SK-N-SH (cell line): Measurements from ENCODE around the gene HDGFL3. TPM values are rescaled to one million over a fixed set of nuclear protein-coding genes. Genes with fewer than 3 reads are reported as not detected.

Experiments used
- CTCF ChIA-PET: fragments of 300-600, 350-600 bp; formaldehyde crosslinking; extraction: SDS; loops from one replicate; lab custom pipeline; 2021; lab: Yijun Ruan, JAX
- POLR2A ChIA-PET: fragments of 350-600 bp; sonication (Branson Sonifier 250); formaldehyde crosslinking; extraction: SDS; loops from one replicate; lab custom pipeline; 2020; ENCODE audit warnings: antibody characterized with exemption, inconsistent platforms; lab: Yijun Ruan, JAX
- DNase-seq: peaks from one replicate; pipeline ENCODE4 v3.0.0; 2012
- H2AFZ ChIP-seq: fragments of 200-600 bp; sonication (generic); 2 replicates; pipeline ENCODE4 v1.8.1; 2016; ENCODE audit warnings: antibody characterized with exemption, mild to moderate bottlenecking, low read depth
- H3F3A ChIP-seq: fragments of 200-600 bp; sonication (generic); replicated peaks from 2 replicates; pipeline ENCODE3; 2016; ENCODE audit warnings: antibody characterized with exemption, mild to moderate bottlenecking; ENCODE audit not compliant: insufficient read depth
- H3K27ac ChIP-seq, 2 experiments: fragments of 200-500 bp in 1 of 2; fragments of 200-600 bp in 1 of 2; sonication (Bioruptor generic) in 1 of 2; sonication (generic), shearing (Covaris generic) in 1 of 2; 2 replicates each; pipeline versions ENCODE4 v1.5.1 to v1.6.1; 2014 to 2016; ENCODE audit warnings: low read depth in 2 of 2, inconsistent platforms in 1 of 2, low read length in 1 of 2, mild to moderate bottlenecking in 1 of 2, mixed read lengths in 1 of 2
- H3K27me3 ChIP-seq: fragments of 200-600 bp; sonication (generic), shearing (Covaris generic); 2 replicates; pipeline ENCODE4 v1.6.1; 2016; ENCODE audit warnings: mixed run types; ENCODE audit not compliant: insufficient read depth
- H3K36me3 ChIP-seq, 2 experiments: fragments of 200-500 bp in 1 of 2; fragments of 200-600 bp in 1 of 2; sonication (Bioruptor generic) in 1 of 2; sonication (generic) in 1 of 2; replicated peaks in 1 of 2; 2 replicates each; pipeline versions ENCODE3 to v1.5.1; 2014 to 2016; ENCODE audit warnings: low read length in 1 of 2, mild to moderate bottlenecking in 1 of 2; ENCODE audit not compliant: insufficient read depth in 2 of 2, control insufficient read depth in 1 of 2
- H3K4me1 ChIP-seq, 2 experiments: fragments of 200-500 bp in 1 of 2; fragments of 200-600 bp in 1 of 2; sonication (Bioruptor generic) in 1 of 2; sonication (generic), shearing (Covaris generic) in 1 of 2; 2 replicates each; pipeline versions ENCODE4 v1.5.1 to v1.6.1; 2014 to 2016; ENCODE audit warnings: low read depth in 1 of 2, low read length in 1 of 2, mixed run types in 1 of 2; ENCODE audit not compliant: insufficient read depth in 2 of 2, control insufficient read depth in 1 of 2
- H3K4me2 ChIP-seq: fragments of 200-600 bp; sonication (generic), shearing (Covaris generic); 2 replicates; pipeline ENCODE4 v1.6.1; 2017; ENCODE audit warnings: mixed run types
- H3K4me3 ChIP-seq, 2 experiments: fragments of 200-500 bp in 1 of 2; fragments of 200-600 bp in 1 of 2; sonication (Bioruptor generic) in 1 of 2; sonication (generic), shearing (Covaris generic) in 1 of 2; 2 replicates each; pipeline versions ENCODE4 v1.5.1 to v1.8.1; 2014 to 2016; ENCODE audit warnings: low read depth in 2 of 2, inconsistent platforms in 1 of 2, low read length in 1 of 2, mild to moderate bottlenecking in 1 of 2, mixed read lengths in 1 of 2, moderate library complexity in 1 of 2
- H3K79me2 ChIP-seq: fragments of 200-600 bp; sonication (generic); 2 replicates; pipeline ENCODE4 v1.8.1; 2017; ENCODE audit warnings: mild to moderate bottlenecking; ENCODE audit not compliant: insufficient read depth
- H3K9ac ChIP-seq: fragments of 200-600 bp; sonication (generic); 2 replicates; pipeline ENCODE4 v1.6.1; 2017; ENCODE audit warnings: mixed run types
- H3K9me2 ChIP-seq: fragments of 200-600 bp; sonication (generic); 2 replicates; pipeline ENCODE4 v1.6.1; 2017; ENCODE audit warnings: mixed run types
- H3K9me3 ChIP-seq: fragments of 200-600 bp; sonication (generic); 2 replicates; pipeline ENCODE4 v1.6.1; 2017; ENCODE audit warnings: mixed run types, mild to moderate bottlenecking, moderate library complexity
- H4K20me1 ChIP-seq: fragments of 200-600 bp; sonication (generic); 2 replicates; pipeline ENCODE4 v1.6.1; 2017; ENCODE audit warnings: mild to moderate bottlenecking, mixed run types; ENCODE audit not compliant: insufficient read depth
- EP300 ChIP-seq, 2 experiments: IDR thresholded peaks; 2 replicates each; pipeline versions ENCODE4 v1.4.0 to v1.6.1; 2012; ENCODE audit warnings: borderline replicate concordance in 1 of 2, low read depth in 1 of 2, low read length in 1 of 2
- EZH2phosphoT487 ChIP-seq: fragments of 200-600 bp; sonication (generic); IDR thresholded peaks from 2 replicates; pipeline ENCODE4 v1.6.1; 2017; ENCODE audit warnings: low read depth, mixed run types, mild to moderate bottlenecking, antibody characterized with exemption, moderate library complexity, borderline replicate concordance
- FOSL2 ChIP-seq: IDR thresholded peaks from 2 replicates; pipeline ENCODE4 v1.4.0; 2012; ENCODE audit warnings: low read depth, mild to moderate bottlenecking, moderate library complexity, borderline replicate concordance
- FOXJ3 ChIP-seq: sonication (generic); formaldehyde crosslinking; IDR thresholded peaks from 2 replicates; pipeline ENCODE4 v1.5.1; 2020; ENCODE audit warnings: mild to moderate bottlenecking, missing genetic modification reagents
- JUND ChIP-seq: IDR thresholded peaks from 2 replicates; pipeline ENCODE4 v1.4.0; 2012
- MEF2A ChIP-seq: IDR thresholded peaks from 2 replicates; pipeline ENCODE4 v1.4.0; 2012; ENCODE audit warnings: low read depth, borderline replicate concordance
- NFIC ChIP-seq: IDR thresholded peaks from 2 replicates; pipeline ENCODE4 v1.4.0; 2012; ENCODE audit warnings: borderline replicate concordance
- NRF1 ChIP-seq: IDR thresholded peaks from 2 replicates; pipeline ENCODE4 v1.6.1; 2012; ENCODE audit warnings: low read depth, mild to moderate bottlenecking, low read length
- POLR2AphosphoS5 ChIP-seq: IDR thresholded peaks from 2 replicates; pipeline ENCODE4 v1.6.1; 2012; ENCODE audit warnings: low read depth, low read length
- RAD21 ChIP-seq: IDR thresholded peaks from 2 replicates; pipeline ENCODE4 v1.6.1; 2012; ENCODE audit warnings: mild to moderate bottlenecking, low read length
- RCOR1 ChIP-seq: fragments of 150-350 bp; IDR thresholded peaks from 2 replicates; pipeline ENCODE4 v1.6.1; 2017; ENCODE audit warnings: antibody characterized with exemption, low read length
- TAF1 ChIP-seq: IDR thresholded peaks from 2 replicates; pipeline ENCODE4 v1.6.1; 2012; ENCODE audit warnings: low read depth, mild to moderate bottlenecking, low read length, moderate library complexity, borderline replicate concordance
- TCF12 ChIP-seq: IDR thresholded peaks from 2 replicates; pipeline ENCODE4 v1.4.0; 2012
- TEAD4 ChIP-seq: IDR thresholded peaks from 2 replicates; pipeline ENCODE4 v1.4.0; 2012; ENCODE audit warnings: mild to moderate bottlenecking, borderline replicate concordance; ENCODE audit not compliant: insufficient read depth
- WGBS: methylation state at CpG from one replicate; pipeline ENCODE4 v1.1.6; 2017; ENCODE audit warnings: low lambda C conversion rate; 5-methylcytosine and 5-hydroxymethylcytosine counted together
- polyA plus RNA-seq, 3 experiments: library from polyadenylated mRNA; depleted of rRNA; stranded (reverse); fragments of >200 nt; gene quantifications; 2 replicates each; pipeline ENCODE4 v1.2.3, GENCODE V29; 2012
- TF ChIP-seq, protein P1 (sequence below): fragments of 200-600 bp; sonication (generic); IDR thresholded peaks from 2 replicates; pipeline ENCODE4 v1.6.1; 2017; ENCODE audit warnings: antibody characterized with exemption, mild to moderate bottlenecking, moderate library complexity
- TF ChIP-seq, protein P2 (sequence below): fragments of 150-350 bp; IDR thresholded peaks from 2 replicates; pipeline ENCODE4 v1.6.1; 2017; ENCODE audit warnings: antibody characterized with exemption, low read length, low read depth, borderline replicate concordance
- TF ChIP-seq, protein P3 (sequence below): IDR thresholded peaks from 2 replicates; pipeline ENCODE4 v1.4.0; 2012; ENCODE audit warnings: low read depth
- TF ChIP-seq, protein P4 (sequence below): IDR thresholded peaks from 2 replicates; pipeline ENCODE4 v1.4.0; 2012; ENCODE audit warnings: low read depth, borderline replicate concordance
- TF ChIP-seq, protein P5 (sequence below): fragments of 150-350 bp; IDR thresholded peaks from 2 replicates; pipeline ENCODE4 v1.6.1; 2016; ENCODE audit warnings: mild to moderate bottlenecking, low read depth, low read length

HDGFL3 gene
- polyA plus RNA-seq, 1 of the 3 experiments (the other 2 are of a cell fraction), result 8.0 TPM

DNA sequence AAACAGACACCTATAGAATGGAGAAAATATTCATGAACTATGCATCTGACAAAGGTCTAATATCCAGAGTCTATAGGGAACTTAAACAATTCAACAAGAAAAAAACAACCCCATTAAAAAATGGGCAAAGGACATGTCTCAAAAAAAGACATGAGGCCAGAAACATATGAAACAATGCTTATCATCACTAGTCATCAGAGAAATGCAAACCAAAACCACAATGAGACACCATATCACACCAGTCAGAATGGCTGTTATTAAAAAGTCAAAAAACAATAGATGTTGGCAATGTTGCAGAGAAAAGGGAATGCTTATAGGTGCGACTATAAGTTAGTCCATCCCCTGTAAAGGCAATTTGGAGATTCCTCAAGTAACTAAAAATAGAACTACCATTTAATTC, 11.4 kb upstream of the HDGFL3 start:
- no peak for DNase-seq
- Histone ChIP-seq H3K9me2 (no peaks in the 10 kb centered on the region), H3K9me3 (no peaks in the 10 kb centered on the region), H3K4me2 (no peak overlapping the region), H4K20me1 (no peaks in the 10 kb centered on the region), H3K27ac (no peak overlapping the region), H3K4me1 (no peaks in the 10 kb centered on the region), H3K79me2 (no peaks in the 10 kb centered on the region), H3K27me3 (no peaks in the 10 kb centered on the region), H3K36me3 (no peaks in the 10 kb centered on the region), H3K4me3 (no peak overlapping the region), H2AFZ (no peak overlapping the region), H3K9ac (no peak overlapping the region), H3F3A (no peaks in the 10 kb centered on the region)
- ChIA-PET POLR2A (no interaction called here), CTCF (no interaction called here)
- WGBS, result 78% methylated on average over 1 of the region's 1 CpG
- TF ChIP-seq RCOR1 (no peak), FOSL2 (no peak), POLR2AphosphoS5 (no peak), MEF2A (no peak), EP300 (IDR thresholded peaks at IDR 0.05; ENCODE audit: borderline replicate concordance in 1 of 2, low read depth in 1 of 2, low read length in 1 of 2) (no peak), EZH2phosphoT487 (no peak), NFIC (no peak), TEAD4 (no peak), TAF1 (no peak), NRF1 (no peak)
- TF ChIP-seq, protein P1, sequence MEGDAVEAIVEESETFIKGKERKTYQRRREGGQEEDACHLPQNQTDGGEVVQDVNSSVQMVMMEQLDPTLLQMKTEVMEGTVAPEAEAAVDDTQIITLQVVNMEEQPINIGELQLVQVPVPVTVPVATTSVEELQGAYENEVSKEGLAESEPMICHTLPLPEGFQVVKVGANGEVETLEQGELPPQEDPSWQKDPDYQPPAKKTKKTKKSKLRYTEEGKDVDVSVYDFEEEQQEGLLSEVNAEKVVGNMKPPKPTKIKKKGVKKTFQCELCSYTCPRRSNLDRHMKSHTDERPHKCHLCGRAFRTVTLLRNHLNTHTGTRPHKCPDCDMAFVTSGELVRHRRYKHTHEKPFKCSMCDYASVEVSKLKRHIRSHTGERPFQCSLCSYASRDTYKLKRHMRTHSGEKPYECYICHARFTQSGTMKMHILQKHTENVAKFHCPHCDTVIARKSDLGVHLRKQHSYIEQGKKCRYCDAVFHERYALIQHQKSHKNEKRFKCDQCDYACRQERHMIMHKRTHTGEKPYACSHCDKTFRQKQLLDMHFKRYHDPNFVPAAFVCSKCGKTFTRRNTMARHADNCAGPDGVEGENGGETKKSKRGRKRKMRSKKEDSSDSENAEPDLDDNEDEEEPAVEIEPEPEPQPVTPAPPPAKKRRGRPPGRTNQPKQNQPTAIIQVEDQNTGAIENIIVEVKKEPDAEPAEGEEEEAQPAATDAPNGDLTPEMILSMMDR, result no peak
- TF ChIP-seq, protein P2, sequence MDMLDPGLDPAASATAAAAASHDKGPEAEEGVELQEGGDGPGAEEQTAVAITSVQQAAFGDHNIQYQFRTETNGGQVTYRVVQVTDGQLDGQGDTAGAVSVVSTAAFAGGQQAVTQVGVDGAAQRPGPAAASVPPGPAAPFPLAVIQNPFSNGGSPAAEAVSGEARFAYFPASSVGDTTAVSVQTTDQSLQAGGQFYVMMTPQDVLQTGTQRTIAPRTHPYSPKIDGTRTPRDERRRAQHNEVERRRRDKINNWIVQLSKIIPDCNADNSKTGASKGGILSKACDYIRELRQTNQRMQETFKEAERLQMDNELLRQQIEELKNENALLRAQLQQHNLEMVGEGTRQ, result no peak
- TF ChIP-seq, protein P3, sequence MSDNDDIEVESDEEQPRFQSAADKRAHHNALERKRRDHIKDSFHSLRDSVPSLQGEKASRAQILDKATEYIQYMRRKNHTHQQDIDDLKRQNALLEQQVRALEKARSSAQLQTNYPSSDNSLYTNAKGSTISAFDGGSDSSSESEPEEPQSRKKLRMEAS, result no peak
- TF ChIP-seq, protein P4, sequence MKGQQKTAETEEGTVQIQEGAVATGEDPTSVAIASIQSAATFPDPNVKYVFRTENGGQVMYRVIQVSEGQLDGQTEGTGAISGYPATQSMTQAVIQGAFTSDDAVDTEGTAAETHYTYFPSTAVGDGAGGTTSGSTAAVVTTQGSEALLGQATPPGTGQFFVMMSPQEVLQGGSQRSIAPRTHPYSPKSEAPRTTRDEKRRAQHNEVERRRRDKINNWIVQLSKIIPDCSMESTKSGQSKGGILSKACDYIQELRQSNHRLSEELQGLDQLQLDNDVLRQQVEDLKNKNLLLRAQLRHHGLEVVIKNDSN, result no peak
- TF ChIP-seq, all 33 proteins: peak for 0

DNA sequence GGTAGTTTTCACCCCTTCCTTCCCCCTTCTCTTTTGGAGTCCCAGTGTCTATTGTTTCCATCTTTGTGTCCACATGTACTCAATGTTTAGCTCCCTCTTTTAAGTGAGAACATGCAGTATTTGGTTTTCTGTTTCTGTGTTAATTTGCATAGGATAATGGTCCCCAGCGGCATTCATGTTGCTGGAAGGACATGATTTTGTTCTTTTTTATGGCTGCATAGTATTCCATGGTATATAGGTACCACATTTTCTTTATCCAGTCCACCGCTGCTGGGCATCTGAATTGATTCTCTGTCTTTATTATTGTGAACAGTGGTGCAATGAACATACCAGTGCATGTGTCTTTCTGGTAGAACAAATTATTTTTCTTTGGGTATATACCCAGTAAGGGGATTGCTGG, 7.7 kb upstream of the HDGFL3 start:
- ChIA-PET POLR2A (no interaction called here), CTCF (no interaction called here)
- peaks cover 9% of the 10 kb centered on the region for H3F3A ChIP-seq
- no peaks in the 10 kb centered on the region for H4K20me1 ChIP-seq
- no peak for DNase-seq
- TF ChIP-seq TAF1, result no peak
- TF ChIP-seq FOSL2, result no peak
- no peak for TF ChIP-seq NRF1
- TF ChIP-seq JUND, result no peak
- TF ChIP-seq NFIC, result no peak
- TF ChIP-seq, protein P4, result no peak
- TF ChIP-seq, protein P5, sequence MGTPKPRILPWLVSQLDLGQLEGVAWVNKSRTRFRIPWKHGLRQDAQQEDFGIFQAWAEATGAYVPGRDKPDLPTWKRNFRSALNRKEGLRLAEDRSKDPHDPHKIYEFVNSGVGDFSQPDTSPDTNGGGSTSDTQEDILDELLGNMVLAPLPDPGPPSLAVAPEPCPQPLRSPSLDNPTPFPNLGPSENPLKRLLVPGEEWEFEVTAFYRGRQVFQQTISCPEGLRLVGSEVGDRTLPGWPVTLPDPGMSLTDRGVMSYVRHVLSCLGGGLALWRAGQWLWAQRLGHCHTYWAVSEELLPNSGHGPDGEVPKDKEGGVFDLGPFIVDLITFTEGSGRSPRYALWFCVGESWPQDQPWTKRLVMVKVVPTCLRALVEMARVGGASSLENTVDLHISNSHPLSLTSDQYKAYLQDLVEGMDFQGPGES, result no peak
- TF ChIP-seq FOXJ3 (CRISPR knock-in tag), result no peak
- no peak for TF ChIP-seq RAD21
- no peak for TF ChIP-seq TCF12
- TF ChIP-seq, protein P2, result no peak
- no peaks in the 10 kb centered on the region for H3K27me3 ChIP-seq
- no peaks in the 10 kb centered on the region for H3K79me2 ChIP-seq
- H3K9ac ChIP-seq, result no peak overlapping the region
- H3K9me2 ChIP-seq, result no peaks in the 10 kb centered on the region
- WGBS, result 83% methylated on average over 2 of the region's 2 CpGs
- H3K4me1 ChIP-seq, result peaks cover 0 to 7% of the 10 kb centered on the region in 2 experiments; a peak in 2 of 4 replicates
- H3K4me2 ChIP-seq, result no peak overlapping the region
- no peak overlapping the region for H3K4me3 ChIP-seq
- H2AFZ ChIP-seq, result no peak overlapping the region
- H3K36me3 ChIP-seq, result no peaks in the 10 kb centered on the region
- H3K9me3 ChIP-seq, result no peaks in the 10 kb centered on the region
- no peak overlapping the region for H3K27ac ChIP-seq
